Neural cell (in vitro differentiated cells): ENCODE results near the gene PTPRK. TPM values are rescaled to one million over a fixed set of nuclear protein-coding genes. Genes with fewer than 3 reads are reported as not detected.

ENCODE experiments used
- H2AFZ ChIP-seq: fragments of 200-600, 300-800 bp; sonication (generic), shearing (Covaris generic); 2 replicates; pipeline ENCODE4 v1.6.0; 2014; ENCODE audit warnings: low read depth, mild to moderate bottlenecking, antibody characterized with exemption, low read length, moderate library complexity
- H3F3A ChIP-seq: fragments of 200-600 bp; shearing (Covaris generic); 2 replicates; pipeline ENCODE4 v1.6.1; 2016; ENCODE audit warnings: mild to moderate bottlenecking, moderate library complexity, mixed read lengths, antibody characterized with exemption, low read length; ENCODE audit not compliant: insufficient read depth, poor library complexity, severe bottlenecking
- H3K27ac ChIP-seq: fragments of 200-600, 300-800 bp; sonication (generic), shearing (Covaris generic); 2 replicates; pipeline ENCODE4 v1.5.1; 2014; ENCODE audit warnings: mild to moderate bottlenecking, low read length, moderate library complexity
- H3K27me3 ChIP-seq: fragments of 300-800, 200-600 bp; sonication (generic), shearing (Covaris generic); 2 replicates; pipeline ENCODE4 v1.6.0; 2014; ENCODE audit warnings: mild to moderate bottlenecking, low read depth, low read length, moderate library complexity; ENCODE audit not compliant: insufficient read depth
- H3K36me3 ChIP-seq: fragments of 300-800, 200-600 bp; sonication (generic), shearing (Covaris generic); 2 replicates; pipeline ENCODE4 v1.5.1; 2014; ENCODE audit warnings: mild to moderate bottlenecking, antibody characterized with exemption, low read length, moderate library complexity; ENCODE audit not compliant: insufficient read depth
- H3K4me2 ChIP-seq: fragments of 300-800, 200-600 bp; sonication (generic), shearing (Covaris generic); 2 replicates; pipeline ENCODE4 v1.6.0; 2014; ENCODE audit warnings: mild to moderate bottlenecking, low read length
- H3K4me3 ChIP-seq: fragments of 300-800, 200-600 bp; sonication (generic), shearing (Covaris generic); 2 replicates; pipeline ENCODE4 v1.5.1; 2014; ENCODE audit warnings: mild to moderate bottlenecking, low read length, moderate library complexity
- H3K79me2 ChIP-seq: fragments of 200-600 bp; shearing (Covaris generic); replicated peaks from 2 replicates; pipeline ENCODE4 v1.6.0; 2014; ENCODE audit warnings: mild to moderate bottlenecking, low read length, moderate library complexity; ENCODE audit not compliant: insufficient read depth
- H3K9ac ChIP-seq: fragments of 300-800, 200-600 bp; sonication (generic), shearing (Covaris generic); 2 replicates; pipeline ENCODE4 v1.6.1; 2016; ENCODE audit warnings: mild to moderate bottlenecking, low read length, mixed read lengths
- H3K9me2 ChIP-seq: fragments of 200-600 bp; shearing (Covaris generic); 2 replicates; pipeline ENCODE4 v1.6.1; 2016; ENCODE audit warnings: mild to moderate bottlenecking, low read length, mixed read lengths; ENCODE audit not compliant: insufficient read depth
- H3K9me3 ChIP-seq: fragments of 200-600, 300-800 bp; sonication (generic), shearing (Covaris generic); 2 replicates; pipeline ENCODE4 v1.6.1; 2016; ENCODE audit warnings: mild to moderate bottlenecking, mixed run types, low read length, moderate library complexity, mixed read lengths
- H4K20me1 ChIP-seq: fragments of 200-600 bp; shearing (Covaris generic); 2 replicates; pipeline ENCODE4 v1.6.1; 2016; ENCODE audit warnings: mild to moderate bottlenecking, mixed run types; ENCODE audit not compliant: insufficient read depth
- CTCF ChIP-seq: fragments of 450-650 bp; IDR thresholded peaks from 2 replicates; pipeline ENCODE4 v1.5.1; 2014; ENCODE audit warnings: antibody characterized with exemption, mild to moderate bottlenecking, moderate library complexity; ENCODE audit not compliant: poor library complexity, severe bottlenecking
- EP300 ChIP-seq: fragments of 450-650 bp; conservative IDR thresholded peaks from 2 replicates; pipeline ENCODE4 v1.6.1; 2014; ENCODE audit warnings: antibody characterized with exemption, mild to moderate bottlenecking, moderate library complexity; ENCODE audit not compliant: poor library complexity, severe bottlenecking
- EZH2 ChIP-seq: fragments of 200-600, 300-800 bp; shearing (Covaris generic), sonication (generic); IDR thresholded peaks from 2 replicates; pipeline ENCODE4 v1.6.1; 2014; ENCODE audit warnings: antibody characterized with exemption, low read length, borderline replicate concordance, mild to moderate bottlenecking; ENCODE audit not compliant: insufficient read depth, poor library complexity, severe bottlenecking
- MXI1 ChIP-seq: fragments of 450-650 bp; conservative IDR thresholded peaks from 2 replicates; pipeline ENCODE4 v1.6.1; 2014; ENCODE audit warnings: antibody characterized with exemption, mild to moderate bottlenecking; ENCODE audit not compliant: poor library complexity, severe bottlenecking
- POLR2AphosphoS5 ChIP-seq: IDR thresholded peaks from 2 replicates; pipeline ENCODE4 v1.6.1; 2012
- RAD21 ChIP-seq: fragments of 450-650 bp; conservative IDR thresholded peaks from 2 replicates; pipeline ENCODE4 v1.6.1; 2014; ENCODE audit warnings: antibody characterized with exemption, mild to moderate bottlenecking, moderate library complexity
- REST ChIP-seq: IDR thresholded peaks from 2 replicates; pipeline ENCODE4 v1.6.1; 2012; ENCODE audit warnings: borderline replicate concordance
- SMC3 ChIP-seq: fragments of 450-650 bp; conservative IDR thresholded peaks from 2 replicates; pipeline ENCODE4 v1.6.1; 2014; ENCODE audit warnings: antibody characterized with exemption, mild to moderate bottlenecking, moderate library complexity; ENCODE audit not compliant: poor library complexity
- TAF1 ChIP-seq: IDR thresholded peaks from 2 replicates; pipeline ENCODE4 v1.6.1; 2012; ENCODE audit warnings: low read depth
- polyA plus RNA-seq: library from polyadenylated mRNA; depleted of rRNA; stranded (reverse); fragments of >200 nt; gene quantifications from 2 replicates; pipeline ENCODE4 v1.2.3, GENCODE V29; 2014

The PTPRK gene
- polyA plus RNA-seq, 1 donor from 2014 or later = 10.4 TPM

GRCh38 chr6:128358244-128358776, 162.1 kb downstream of the PTPRK start:
- H3F3A ChIP-seq = no peaks in the 10 kb centered on the region
- H2AFZ ChIP-seq = no peak overlapping the region
- no peak overlapping the region for H3K27ac ChIP-seq
- H3K9me2 ChIP-seq = no peaks in the 10 kb centered on the region
- TF ChIP-seq EZH2 (no peak), POLR2AphosphoS5 (no peak), RAD21 (no peak), REST (no peak), MXI1 (no peak), CTCF (no peak), EP300 (no peak), SMC3 (no peak), TAF1 (no peak)
- H3K4me2 ChIP-seq = no peak overlapping the region
- H4K20me1 ChIP-seq = no peaks in the 10 kb centered on the region
- no peak overlapping the region for H3K9ac ChIP-seq
- H3K4me3 ChIP-seq = no peak overlapping the region
- H3K79me2 ChIP-seq = no peaks in the 10 kb centered on the region
- no peaks in the 10 kb centered on the region for H3K9me3 ChIP-seq
- no peaks in the 10 kb centered on the region for H3K36me3 ChIP-seq
- H3K27me3 ChIP-seq = no peaks in the 10 kb centered on the region

- H3K4me2 ChIP-seq = no peak overlapping the region
- H3K27ac ChIP-seq = no peak overlapping the region
- no peak overlapping the region for H3K4me3 ChIP-seq
- TF ChIP-seq RAD21 (no peak), CTCF (no peak), EZH2 (no peak), POLR2AphosphoS5 (no peak), EP300 (no peak), MXI1 (no peak), REST (no peak), SMC3 (no peak)
- H3K27me3 ChIP-seq = no peaks in the 10 kb centered on the region
- H3K9me2 ChIP-seq = no peaks in the 10 kb centered on the region
- H3K9ac ChIP-seq = no peak overlapping the region
- H2AFZ ChIP-seq = no peak overlapping the region
- no peaks in the 10 kb centered on the region for H3K9me3 ChIP-seq
- no peaks in the 10 kb centered on the region for H3K36me3 ChIP-seq
- no peaks in the 10 kb centered on the region for H3K79me2 ChIP-seq
- H4K20me1 ChIP-seq = no peaks in the 10 kb centered on the region
- no peaks in the 10 kb centered on the region for H3F3A ChIP-seq
Observed at GRCh38 chr6:128357392-128358130, 162.8 kb downstream of the PTPRK start.
